Brain pericyte (primary cell): ENCODE measurements around the gene CHIC1.
"Not testable (repeated sequence)": the region's sequence is repeated elsewhere in the genome, so short reads cannot be mapped to it uniquely, and the experiment has no call there.

Experiments used
- DNase-seq: peaks from one replicate; pipeline ENCODE4 v3.0.0-alpha.2; 2012; ENCODE audit warnings: low read depth, low spot score

Gene CHIC1

GRCh38 chrX:73562984-73563737 is at the start of gene CHIC1:
Gene CHIC1, plus strand, starts transcription at chrX:73563197. Its CDS starts 88 bp downstream, at chrX:73563285.
- peak; percentile 13 for DNase-seq

GRCh38 chrX:73522823-73523222 is 40.2 kb upstream of the CHIC1 start:
- not testable (repeated sequence) for DNase-seq

- no peak for DNase-seq
These were observed 38.1 kb upstream of the CHIC1 start for GRCh38 chrX:73524906-73525305.

GRCh38 chrX:73525928-73526690 is 36.9 kb upstream of the CHIC1 start:
- DNase-seq: no peak

GRCh38 chrX:73531655-73532054 is 31.3 kb upstream of the CHIC1 start:
- DNase-seq: not testable (repeated sequence)

GRCh38 chrX:73556159-73556558 is 6.8 kb upstream of the CHIC1 start:
- DNase-seq: no peak

GRCh38 chrX:73561801-73562200 is 1.2 kb upstream of the CHIC1 start:
- no peak for DNase-seq

GRCh38 chrX:73562458-73562857 is 539 bp upstream of the CHIC1 start:
- DNase-seq: no peak

GRCh38 chrX:73563738-73564068 is 706 bp downstream of the CHIC1 start:
- no peak for DNase-seq

GRCh38 chrX:73577361-73577760 is 14.4 kb downstream of the CHIC1 start:
- peak; percentile 41 for DNase-seq

- DNase-seq: no peak
These were observed 18.1 kb downstream of the CHIC1 start for GRCh38 chrX:73581002-73581628.

- DNase-seq: not testable (repeated sequence)
These were observed 34.8 kb downstream of the CHIC1 start for GRCh38 chrX:73597758-73598157.

- no peak for DNase-seq
These were observed 52.0 kb downstream of the CHIC1 start for GRCh38 chrX:73615022-73615421.

- DNase-seq: not testable (repeated sequence)
These were observed 78.7 kb downstream of the CHIC1 start for GRCh38 chrX:73641669-73642068.

GRCh38 chrX:73647212-73647611 is 84.2 kb downstream of the CHIC1 start:
- DNase-seq: no peak

GRCh38 chrX:73647632-73648322 is 84.8 kb downstream of the CHIC1 start:
- DNase-seq: no peak

- not testable (repeated sequence) for DNase-seq
These were observed 98.3 kb downstream of the CHIC1 start for GRCh38 chrX:73661322-73661721.

GRCh38 chrX:73668779-73669178 is 105.8 kb downstream of the CHIC1 start:
- no peak for DNase-seq

- no peak for DNase-seq
These were observed 118.4 kb downstream of the CHIC1 start for GRCh38 chrX:73681408-73681807.

- DNase-seq: no peak
These were observed 120.4 kb downstream of the CHIC1 start for GRCh38 chrX:73683236-73683859.

GRCh38 chrX:73707014-73707413 is 144.0 kb downstream of the CHIC1 start:
- DNase-seq: not testable (repeated sequence)
